HL-60 (cell line): ENCODE results near the gene TAF1B.

ENCODE experiments used
- DNase-seq, 2 experiments: peaks; one replicate each; pipeline ENCODE4 v3.0.0-alpha.2; 2010 to 2020; ENCODE audit warnings: low read depth in 1 of 2, low spot score in 1 of 2
- H3K27ac ChIP-seq: fragments of 250-450 bp; sonication (Bioruptor Pico); replicated peaks from 2 replicates; pipeline ENCODE4 v1.5.1; 2020; ENCODE audit warnings: mild to moderate bottlenecking, moderate library complexity
- H3K27me3 ChIP-seq: fragments of 250-450 bp; sonication (Bioruptor Pico); 2 replicates; pipeline ENCODE4 v1.5.1; 2021; ENCODE audit warnings: mild to moderate bottlenecking, moderate library complexity; ENCODE audit not compliant: insufficient read depth, poor library complexity, severe bottlenecking
- H3K4me3 ChIP-seq: replicated peaks from 2 replicates; pipeline ENCODE4 v1.5.1; 2011; ENCODE audit warnings: mild to moderate bottlenecking, control low read depth, low read length; ENCODE audit not compliant: insufficient read depth
- CTCF ChIP-seq: IDR thresholded peaks from one replicate; pipeline ENCODE4 v1.5.1; 2011; ENCODE audit warnings: low read length, control low read depth, inconsistent platforms; ENCODE audit not compliant: insufficient read depth
- GABPA ChIP-seq: IDR thresholded peaks from 2 replicates; pipeline ENCODE4 v1.6.1; 2012; ENCODE audit warnings: low read depth
- POLR2AphosphoS5 ChIP-seq: IDR thresholded peaks from 2 replicates; pipeline ENCODE4 v1.6.1; 2012; ENCODE audit warnings: low read depth
- SPI1 ChIP-seq: IDR thresholded peaks from 2 replicates; pipeline ENCODE4 v1.6.1; 2012; ENCODE audit warnings: low read depth, mild to moderate bottlenecking, borderline replicate concordance
- TF ChIP-seq, protein P1 (sequence below): IDR thresholded peaks from 2 replicates; pipeline ENCODE4 v1.6.1; 2012; ENCODE audit warnings: low read depth; ENCODE audit not compliant: insufficient replicate concordance

Gene TAF1B

GRCh38 chr2:9799011-9799596 lies 44.2 kb upstream of the TAF1B start:
- no peaks in the 10 kb centered on the region for H3K27me3 ChIP-seq
- H3K4me3 ChIP-seq, result no peak overlapping the region
- TF ChIP-seq CTCF, result no peak
- TF ChIP-seq GABPA, result no peak
- no peak for TF ChIP-seq SPI1
- TF ChIP-seq, protein P1, sequence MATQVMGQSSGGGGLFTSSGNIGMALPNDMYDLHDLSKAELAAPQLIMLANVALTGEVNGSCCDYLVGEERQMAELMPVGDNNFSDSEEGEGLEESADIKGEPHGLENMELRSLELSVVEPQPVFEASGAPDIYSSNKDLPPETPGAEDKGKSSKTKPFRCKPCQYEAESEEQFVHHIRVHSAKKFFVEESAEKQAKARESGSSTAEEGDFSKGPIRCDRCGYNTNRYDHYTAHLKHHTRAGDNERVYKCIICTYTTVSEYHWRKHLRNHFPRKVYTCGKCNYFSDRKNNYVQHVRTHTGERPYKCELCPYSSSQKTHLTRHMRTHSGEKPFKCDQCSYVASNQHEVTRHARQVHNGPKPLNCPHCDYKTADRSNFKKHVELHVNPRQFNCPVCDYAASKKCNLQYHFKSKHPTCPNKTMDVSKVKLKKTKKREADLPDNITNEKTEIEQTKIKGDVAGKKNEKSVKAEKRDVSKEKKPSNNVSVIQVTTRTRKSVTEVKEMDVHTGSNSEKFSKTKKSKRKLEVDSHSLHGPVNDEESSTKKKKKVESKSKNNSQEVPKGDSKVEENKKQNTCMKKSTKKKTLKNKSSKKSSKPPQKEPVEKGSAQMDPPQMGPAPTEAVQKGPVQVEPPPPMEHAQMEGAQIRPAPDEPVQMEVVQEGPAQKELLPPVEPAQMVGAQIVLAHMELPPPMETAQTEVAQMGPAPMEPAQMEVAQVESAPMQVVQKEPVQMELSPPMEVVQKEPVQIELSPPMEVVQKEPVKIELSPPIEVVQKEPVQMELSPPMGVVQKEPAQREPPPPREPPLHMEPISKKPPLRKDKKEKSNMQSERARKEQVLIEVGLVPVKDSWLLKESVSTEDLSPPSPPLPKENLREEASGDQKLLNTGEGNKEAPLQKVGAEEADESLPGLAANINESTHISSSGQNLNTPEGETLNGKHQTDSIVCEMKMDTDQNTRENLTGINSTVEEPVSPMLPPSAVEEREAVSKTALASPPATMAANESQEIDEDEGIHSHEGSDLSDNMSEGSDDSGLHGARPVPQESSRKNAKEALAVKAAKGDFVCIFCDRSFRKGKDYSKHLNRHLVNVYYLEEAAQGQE, result no peak
- TF ChIP-seq POLR2AphosphoS5, result no peak
- H3K27ac ChIP-seq, result no peak overlapping the region
- DNase-seq, result no peak

GRCh38 chr2:9799729-9800632 lies 43.3 kb upstream of the TAF1B start:
- Histone ChIP-seq H3K27ac (no peak overlapping the region), H3K4me3 (no peak overlapping the region), H3K27me3 (no peaks in the 10 kb centered on the region)
- peak; percentile 45 to 72 for DNase-seq
- TF ChIP-seq SPI1 (no peak; the same call in 1 of the 2 replicates), POLR2AphosphoS5 (no peak), CTCF (peak; percentile 90), GABPA (no peak)
- TF ChIP-seq, protein P1, result no peak

GRCh38 chr2:9800639-9800974 lies 42.7 kb upstream of the TAF1B start:
- DNase-seq, result no peak
- TF ChIP-seq, protein P1, result no peak
- no peak for TF ChIP-seq SPI1
- Histone ChIP-seq H3K27me3 (no peaks in the 10 kb centered on the region), H3K27ac (no peak overlapping the region), H3K4me3 (no peak overlapping the region)
